Mesenchymal stem cell (in vitro differentiated cells and primary cell): ENCODE data around the gene GH1.
"Not testable (repeated sequence)": the region's sequence is repeated elsewhere in the genome, so short reads cannot be mapped to it uniquely, and the experiment has no call there.

Experiments used
- DNase-seq: peaks from one replicate; pipeline ENCODE4 v3.0.0-alpha.2; 2013
- H2AFZ ChIP-seq: one replicate; pipeline ENCODE4 v1.6.1; 2013; ENCODE audit warnings: low read depth, mild to moderate bottlenecking, control low read depth, inconsistent platforms, low read length, moderate library complexity
- H2AK5ac ChIP-seq: 2 replicates; pipeline ENCODE4 v1.6.1; 2013; ENCODE audit warnings: low read length, moderate library complexity, mild to moderate bottlenecking, inconsistent platforms; ENCODE audit not compliant: severe bottlenecking
- H2BK120ac ChIP-seq: one replicate; pipeline ENCODE4 v1.6.1; 2013; ENCODE audit warnings: low read depth, mild to moderate bottlenecking, inconsistent platforms, low read length, moderate library complexity
- H2BK12ac ChIP-seq, 2 experiments: one replicate each; pipeline ENCODE4 v1.6.1; 2013; ENCODE audit warnings: inconsistent platforms in 2 of 2, low read length in 2 of 2, mild to moderate bottlenecking in 2 of 2, moderate library complexity in 2 of 2, control low read depth in 1 of 2
- H2BK15ac ChIP-seq: one replicate; pipeline ENCODE4 v1.6.1; 2013; ENCODE audit warnings: mild to moderate bottlenecking, low read depth, inconsistent platforms; ENCODE audit not compliant: poor library complexity, severe bottlenecking
- H2BK5ac ChIP-seq: 2 replicates; pipeline ENCODE4 v1.6.1; 2013; ENCODE audit warnings: low read depth, mild to moderate bottlenecking, low read length, control low read depth, inconsistent platforms; ENCODE audit not compliant: poor library complexity, severe bottlenecking
- H3K14ac ChIP-seq, 2 experiments: one replicate each; pipeline ENCODE4 v1.6.1; 2013; ENCODE audit warnings: inconsistent platforms in 2 of 2, low read length in 2 of 2, control low read depth in 1 of 2, mild to moderate bottlenecking in 1 of 2, moderate library complexity in 1 of 2
- H3K18ac ChIP-seq, 2 experiments: one replicate each; pipeline ENCODE4 v1.6.1; 2013; ENCODE audit warnings: inconsistent platforms in 2 of 2, low read length in 2 of 2, control low read depth in 1 of 2, low read depth in 1 of 2, mild to moderate bottlenecking in 1 of 2
- H3K23ac ChIP-seq, 2 experiments: one replicate each; pipeline ENCODE4 v1.6.1; 2013; ENCODE audit warnings: inconsistent platforms in 2 of 2, low read length in 2 of 2, mild to moderate bottlenecking in 2 of 2, moderate library complexity in 2 of 2, control low read depth in 1 of 2
- H3K27ac ChIP-seq: 2 replicates; pipeline ENCODE4 v1.5.1; 2013; ENCODE audit warnings: mild to moderate bottlenecking, moderate library complexity, low read length, control low read depth, inconsistent platforms; ENCODE audit not compliant: poor library complexity, severe bottlenecking
- H3K27me3 ChIP-seq, 2 experiments: 2 replicates each; pipeline versions ENCODE4 v1.6.1 to v1.7.0; 2013; ENCODE audit warnings: low read length in 2 of 2, mild to moderate bottlenecking in 2 of 2, moderate library complexity in 2 of 2, control low read depth in 1 of 2, inconsistent platforms in 1 of 2; ENCODE audit not compliant: control insufficient read depth in 1 of 2, insufficient read depth in 1 of 2
- H3K36me3 ChIP-seq, 2 experiments: 2 replicates each; pipeline versions ENCODE4 v1.6.1 to v1.7.0; 2013; ENCODE audit warnings: low read length in 2 of 2, control low read depth in 1 of 2, inconsistent platforms in 1 of 2, low read depth in 1 of 2, mild to moderate bottlenecking in 1 of 2; ENCODE audit not compliant: insufficient read depth in 2 of 2, control insufficient read depth in 1 of 2
- H3K4ac ChIP-seq, 2 experiments: one replicate each; pipeline ENCODE4 v1.6.1; 2013; ENCODE audit warnings: inconsistent platforms in 2 of 2, low read length in 2 of 2, mild to moderate bottlenecking in 2 of 2, moderate library complexity in 2 of 2, control low read depth in 1 of 2, low read depth in 1 of 2
- H3K4me1 ChIP-seq: 2 replicates; pipeline ENCODE4 v1.6.1; 2013; ENCODE audit warnings: low read depth, low read length, control low read depth; ENCODE audit not compliant: control insufficient read depth, insufficient read depth
- H3K4me2 ChIP-seq: 2 replicates; pipeline ENCODE4 v1.6.1; 2013; ENCODE audit warnings: low read length, mild to moderate bottlenecking, inconsistent platforms; ENCODE audit not compliant: poor library complexity, severe bottlenecking
- H3K4me3 ChIP-seq, 2 experiments: 2 replicates each; pipeline versions ENCODE4 v1.5.1 to v1.7.0; 2013; ENCODE audit warnings: low read length in 2 of 2, mild to moderate bottlenecking in 2 of 2, control low read depth in 1 of 2, low read depth in 1 of 2; ENCODE audit not compliant: insufficient read depth in 1 of 2
- H3K79me1 ChIP-seq: replicated peaks from 2 replicates; pipeline ENCODE4 v1.6.1; 2013; ENCODE audit warnings: mild to moderate bottlenecking, control low read depth, low read length, inconsistent platforms; ENCODE audit not compliant: poor library complexity, severe bottlenecking
- H3K9ac ChIP-seq: 2 replicates; pipeline ENCODE4 v1.7.0; 2013; ENCODE audit warnings: mild to moderate bottlenecking, low read length, moderate library complexity
- H3K9me3 ChIP-seq: 2 replicates; pipeline ENCODE4 v1.7.0; 2013; ENCODE audit warnings: mild to moderate bottlenecking, low read length; ENCODE audit not compliant: control insufficient read depth
- H4K8ac ChIP-seq: one replicate; pipeline ENCODE4 v1.6.1; 2013; ENCODE audit warnings: inconsistent platforms, mild to moderate bottlenecking, low read length, moderate library complexity
- H4K91ac ChIP-seq: one replicate; pipeline ENCODE4 v1.6.1; 2013; ENCODE audit warnings: mild to moderate bottlenecking, low read length, inconsistent platforms
- WGBS: methylation state at CpG from one replicate; pipeline ENCODE4 v1.1.7; 2013; ENCODE audit warnings: mixed read lengths; 5-methylcytosine and 5-hydroxymethylcytosine counted together

Gene GH1

DNA sequence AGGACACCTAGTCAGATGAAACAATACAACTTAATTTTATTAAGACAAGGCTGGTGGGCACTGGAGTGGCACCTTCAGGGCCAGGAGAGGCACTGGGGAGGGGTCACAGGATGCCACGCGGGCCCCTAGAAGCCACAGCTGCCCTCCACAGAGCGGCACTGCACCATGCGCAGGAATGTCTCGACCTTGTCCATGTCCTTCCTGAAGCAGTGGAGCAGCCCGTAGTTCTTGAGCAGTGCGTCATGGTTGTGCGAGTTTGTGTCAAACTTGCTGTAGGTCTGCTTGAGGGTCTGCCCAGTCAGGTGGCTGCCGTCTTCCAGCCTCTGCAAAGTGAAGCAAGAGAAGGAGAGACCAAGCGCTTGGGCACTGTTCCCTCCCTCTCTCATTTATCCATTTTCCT is 9.1 kb downstream of the GH1 start:
- not testable (repeated sequence) for H2BK12ac ChIP-seq, H3K4me1 ChIP-seq, H4K8ac ChIP-seq, DNase-seq, H3K9ac ChIP-seq, H3K4ac ChIP-seq, H2BK15ac ChIP-seq, H4K91ac ChIP-seq, H3K9me3 ChIP-seq, H3K14ac ChIP-seq, H2BK120ac ChIP-seq, H3K27ac ChIP-seq, H2BK5ac ChIP-seq, H3K23ac ChIP-seq, H3K79me1 ChIP-seq, H3K4me3 ChIP-seq, H3K18ac ChIP-seq, H2AFZ ChIP-seq, H3K4me2 ChIP-seq, H2AK5ac ChIP-seq, H3K36me3 ChIP-seq
- H3K27me3 ChIP-seq = peaks cover 26 to 55% of the 10 kb centered on the region in 2 experiments
- 93% methylated on average over 7 of the region's 10 CpGs for WGBS

DNA sequence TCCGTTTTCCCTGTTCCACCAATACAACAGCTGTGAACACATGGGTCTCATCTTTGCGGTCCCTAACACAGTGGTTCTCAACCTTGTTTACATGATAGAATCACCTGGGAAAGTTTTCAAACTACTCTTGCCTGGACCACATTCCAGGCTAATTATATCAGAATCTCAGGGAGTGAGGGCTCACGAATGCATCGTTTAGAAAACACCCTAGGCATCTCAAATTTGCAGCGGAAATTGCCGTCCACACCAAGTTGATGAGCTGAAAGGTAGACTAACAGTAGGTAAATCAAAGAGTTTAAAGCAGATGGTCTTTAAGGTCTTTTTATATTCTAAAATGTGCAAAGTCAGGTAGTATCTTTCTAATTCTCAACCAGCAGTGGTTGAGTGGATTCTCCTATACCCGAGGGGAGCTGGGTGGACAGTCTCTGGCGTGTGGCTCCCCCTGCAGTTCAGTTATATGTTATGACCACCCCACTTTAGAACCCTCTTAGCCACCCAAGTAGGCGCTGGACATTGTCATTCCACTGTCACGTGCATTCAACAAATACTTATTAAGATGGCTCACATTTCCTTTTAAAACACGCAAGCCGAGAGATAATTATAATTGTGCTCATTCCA is 11.4 kb downstream of the GH1 start:
- H3K79me1 ChIP-seq, H3K4ac ChIP-seq, H2AFZ ChIP-seq, H3K23ac ChIP-seq, H3K4me3 ChIP-seq, H3K4me2 ChIP-seq, H2AK5ac ChIP-seq, H2BK12ac ChIP-seq, H3K36me3 ChIP-seq, H3K18ac ChIP-seq, H2BK15ac ChIP-seq, H2BK5ac ChIP-seq, H3K4me1 ChIP-seq, H4K91ac ChIP-seq, H3K9ac ChIP-seq, H3K14ac ChIP-seq, H2BK120ac ChIP-seq, H3K27ac ChIP-seq, H3K9me3 ChIP-seq, H4K8ac ChIP-seq: not testable (repeated sequence)
- DNase-seq = peak; percentile 18
- peaks cover 29 to 41% of the 10 kb centered on the region in 2 experiments for H3K27me3 ChIP-seq
- 57% methylated on average over 6 of the region's 12 CpGs for WGBS

DNA sequence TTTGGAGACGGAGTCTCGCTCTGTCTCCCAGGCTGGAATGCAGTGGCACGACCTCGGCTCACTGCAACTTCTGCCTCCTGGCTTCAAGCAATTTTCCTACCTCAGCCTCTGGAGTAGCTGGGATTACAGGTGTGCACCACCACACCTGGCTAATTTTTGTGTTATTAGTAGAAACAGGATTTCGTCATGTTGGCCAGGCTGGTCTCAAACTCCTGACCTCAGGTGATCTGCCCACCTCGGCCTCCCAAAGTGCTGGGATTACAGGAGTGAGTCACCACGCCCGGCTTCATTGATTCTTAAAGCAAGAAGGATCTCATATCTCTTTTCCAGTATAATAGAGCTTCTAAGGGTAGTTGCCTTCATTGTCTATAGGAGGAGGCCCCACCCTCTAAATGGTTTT is 13.8 kb downstream of the GH1 start:
- H2AFZ ChIP-seq, H3K23ac ChIP-seq, H2BK5ac ChIP-seq, H3K9ac ChIP-seq, H3K4me3 ChIP-seq, DNase-seq, H3K18ac ChIP-seq, H3K27ac ChIP-seq, H2AK5ac ChIP-seq, H2BK15ac ChIP-seq, H2BK12ac ChIP-seq, H3K4me1 ChIP-seq, H2BK120ac ChIP-seq, H4K8ac ChIP-seq, H3K79me1 ChIP-seq, H3K14ac ChIP-seq, H3K4ac ChIP-seq, H3K36me3 ChIP-seq, H3K9me3 ChIP-seq, H4K91ac ChIP-seq, H3K4me2 ChIP-seq: not testable (repeated sequence)
- 78% methylated on average over 7 of the region's 8 CpGs for WGBS
- peaks cover 21 to 29% of the 10 kb centered on the region in 2 experiments for H3K27me3 ChIP-seq

DNA sequence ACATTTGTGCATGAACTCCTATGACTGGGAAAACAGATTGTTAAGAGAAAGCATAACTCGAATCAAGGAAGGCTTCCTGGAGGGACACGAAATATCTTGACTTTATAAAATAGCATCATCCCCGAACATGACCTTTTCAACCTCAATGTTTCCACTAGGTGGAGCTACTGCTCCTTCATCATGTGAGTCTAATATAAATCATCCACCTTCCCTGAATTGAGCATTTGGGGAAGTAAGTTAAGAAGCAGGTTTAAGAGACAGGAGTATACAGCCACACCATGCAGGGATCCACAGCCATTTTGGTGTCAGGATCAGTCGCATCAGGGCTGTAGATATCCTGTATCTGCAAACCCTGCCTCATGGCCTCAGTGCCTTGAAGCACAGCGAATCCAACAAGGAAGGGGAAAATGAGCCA is 14.8 kb downstream of the GH1 start:
- H4K91ac ChIP-seq, H3K23ac ChIP-seq, H2BK12ac ChIP-seq, H3K4me1 ChIP-seq, H2BK5ac ChIP-seq, H3K4me2 ChIP-seq, DNase-seq, H2AFZ ChIP-seq, H3K4ac ChIP-seq, H3K9me3 ChIP-seq, H3K14ac ChIP-seq, H3K4me3 ChIP-seq, H3K27ac ChIP-seq, H2BK120ac ChIP-seq, H4K8ac ChIP-seq, H2BK15ac ChIP-seq, H3K36me3 ChIP-seq, H3K79me1 ChIP-seq, H3K9ac ChIP-seq, H3K18ac ChIP-seq, H2AK5ac ChIP-seq: not testable (repeated sequence)
- 88% methylated on average over 2 of the region's 5 CpGs for WGBS
- H3K27me3 ChIP-seq = peaks cover 25 to 26% of the 10 kb centered on the region in 2 experiments
